Hindlimb muscle (tissue), 1 donor: ENCODE results near the gene RPS10. TPM values are rescaled to one million over a fixed set of nuclear protein-coding genes. Genes with fewer than 3 reads are reported as not detected.
A peak's percentile ranks its signal among the peaks of the same experiment; 100 is the strongest.

Experiments
- DNase-seq: peaks from one replicate; pipeline ENCODE4 v3.0.0-alpha.2; 2013
- polyA plus RNA-seq: library from polyadenylated mRNA; unstranded; fragments of 120-200 nt; gene quantifications from one replicate; pipeline ENCODE4 v1.2.1, GENCODE V29; 2013; ENCODE audit not compliant: insufficient read length

Gene RPS10
- polyA plus RNA-seq: 1,799 TPM

GRCh38 chr6:34425498-34426410 lies at the start of gene RPS10:
Gene RPS10 (minus strand): TSS chr6:34426069. CDS start chr6:34425221, 848 bp downstream.
- peak; percentile 94 for DNase-seq

GRCh38 chr6:34475238-34475682 lies 49.4 kb upstream of the RPS10 start:
- DNase-seq: no peak

- DNase-seq: no peak
Measured at GRCh38 chr6:34474754-34475153, 48.9 kb upstream of the RPS10 start.

- DNase-seq: no peak
Measured at GRCh38 chr6:34473967-34474366, 48.1 kb upstream of the RPS10 start.

- DNase-seq: no peak
Measured at GRCh38 chr6:34472425-34472824, 46.6 kb upstream of the RPS10 start.

GRCh38 chr6:34469499-34469898 lies 43.6 kb upstream of the RPS10 start:
- no peak for DNase-seq

- DNase-seq: no peak
Measured at GRCh38 chr6:34468378-34468892, 42.6 kb upstream of the RPS10 start.

- DNase-seq: no peak
Measured at GRCh38 chr6:34466242-34467185, 40.6 kb upstream of the RPS10 start.

GRCh38 chr6:34465531-34466241 lies 39.8 kb upstream of the RPS10 start, which contains the start of gene PACSIN1:
Gene PACSIN1 (plus strand): TSS chr6:34466076. CDS start chr6:34526306, 60,230 bp downstream.
- DNase-seq: no peak

GRCh38 chr6:34463849-34464248 lies 38.0 kb upstream of the RPS10 start:
- DNase-seq: no peak

GRCh38 chr6:34463299-34463698 lies 37.4 kb upstream of the RPS10 start:
- no peak for DNase-seq

GRCh38 chr6:34462551-34462971 lies 36.7 kb upstream of the RPS10 start:
- DNase-seq: no peak

GRCh38 chr6:34462010-34462409 lies 36.1 kb upstream of the RPS10 start:
- DNase-seq: no peak

- DNase-seq: no peak
Measured at GRCh38 chr6:34460796-34461507, 35.1 kb upstream of the RPS10 start.

GRCh38 chr6:34459899-34460593 lies 34.2 kb upstream of the RPS10 start:
- no peak for DNase-seq

GRCh38 chr6:34457742-34458735 lies 32.2 kb upstream of the RPS10 start:
- DNase-seq: no peak

GRCh38 chr6:34457382-34457741 lies 31.5 kb upstream of the RPS10 start:
- no peak for DNase-seq

GRCh38 chr6:34455831-34456230 lies 30.0 kb upstream of the RPS10 start:
- DNase-seq: no peak

GRCh38 chr6:34451192-34451591 lies 25.3 kb upstream of the RPS10 start:
- no peak for DNase-seq
